Measurements from ENCODE around the gene FIG4.
"Not testable (repeated sequence)": the region's sequence is repeated elsewhere in the genome, so short reads cannot be mapped to it uniquely, and the experiment has no call there.

Gene FIG4

DNA sequence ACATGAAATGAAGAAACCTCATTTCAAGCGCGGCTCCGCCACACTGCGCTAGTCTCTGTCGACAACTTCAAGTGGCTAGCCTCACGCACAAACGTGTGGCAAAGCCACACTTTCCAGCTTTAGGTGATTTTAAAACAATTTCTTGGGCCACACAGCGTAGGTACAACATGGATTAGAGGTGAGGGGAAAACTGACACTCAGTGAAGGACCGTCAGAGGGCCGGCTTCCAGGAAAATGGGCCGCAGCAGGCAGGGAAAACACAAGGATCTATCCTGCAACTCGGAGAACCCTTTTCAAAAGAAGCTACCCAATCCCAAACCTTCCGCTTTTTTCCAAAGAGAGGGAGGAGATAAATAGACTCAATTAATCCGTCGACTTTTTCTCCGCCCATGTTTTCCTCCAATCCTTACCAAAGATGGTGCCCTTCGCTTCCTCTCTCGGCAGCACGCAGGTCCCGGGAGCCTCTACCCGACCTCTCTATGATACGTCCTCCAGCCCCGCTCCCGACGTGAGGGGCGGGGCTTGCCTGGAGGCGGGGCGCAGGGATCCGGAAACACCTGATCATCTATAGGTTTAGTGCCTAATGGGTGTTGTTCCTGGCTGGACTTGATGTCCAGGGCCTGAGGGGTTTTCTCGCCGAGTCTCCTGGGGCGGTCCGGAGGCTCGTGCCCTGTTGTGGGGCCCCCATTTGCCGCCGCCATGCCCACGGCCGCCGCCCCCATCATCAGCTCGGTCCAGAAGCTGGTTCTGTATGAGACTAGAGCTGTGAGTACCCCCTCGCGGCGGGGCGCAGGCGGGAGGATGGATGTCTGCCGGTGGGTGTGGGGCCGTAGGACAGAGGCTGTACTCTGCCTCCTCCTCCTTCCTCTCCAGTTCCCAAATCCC is at the start of gene FIG4, which contains the start of gene AK9:
TSS of gene FIG4 (plus strand) at position 560 of the 885 bp plus-strand sequence. CDS start at position 700, 140 bp downstream.
TSS of gene AK9 (minus strand) at position 466 of the 885 bp plus-strand sequence. CDS start 15,457 bp downstream, outside the sequence.
- CTCF ChIA-PET: interaction anchor here (1.0 to 1.9 kb wide), 5 partner anchors 12 to 349 kb away, joined by 3 to 8 read pairs (median 4); no protein-coding TSS in a partner anchor
- Mint-ChIP-seq H3K27ac (peak within 1 kb of the TSS; percentile 52), H3K27me3 (peaks cover 15% of the 10 kb centered on the region), H3K4me1 (peaks cover 24% of the 10 kb centered on the region), H3K4me3 (peak within 1 kb of the TSS; percentile 83), H3K9me3 (no peaks in the 10 kb centered on the region), H3K36me3 (peaks cover 2% of the 10 kb centered on the region)
- DNase-seq: peak; percentile 93

DNA sequence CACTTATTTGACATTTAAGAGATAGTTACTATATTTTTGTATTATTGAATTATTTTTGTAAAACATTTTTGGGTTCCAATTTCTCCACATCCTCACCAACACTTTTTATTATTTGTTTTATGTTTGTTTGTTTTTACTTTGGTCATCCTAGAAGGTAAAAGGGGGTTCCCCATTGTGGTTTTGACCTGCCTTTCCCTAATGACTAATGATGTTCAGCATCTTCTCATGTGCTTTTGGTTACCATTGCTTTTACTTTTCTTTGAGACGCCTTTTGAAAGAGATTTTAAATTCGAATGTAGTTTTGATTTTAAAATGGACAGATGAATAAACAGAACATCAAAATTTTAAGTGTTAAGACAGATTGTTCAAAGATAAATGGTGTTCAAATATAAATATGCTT is 47.0 kb upstream of the FIG4 start:
- Mint-ChIP-seq H3K27ac (no peak overlapping the region), H3K27me3 (no peaks in the 10 kb centered on the region), H3K4me1 (no peaks in the 10 kb centered on the region), H3K4me3 (no peak overlapping the region), H3K36me3 (peaks cover 2% of the 10 kb centered on the region), H3K9me3 (no peaks in the 10 kb centered on the region)
- CTCF ChIA-PET: no interaction called here
- DNase-seq: no peak

DNA sequence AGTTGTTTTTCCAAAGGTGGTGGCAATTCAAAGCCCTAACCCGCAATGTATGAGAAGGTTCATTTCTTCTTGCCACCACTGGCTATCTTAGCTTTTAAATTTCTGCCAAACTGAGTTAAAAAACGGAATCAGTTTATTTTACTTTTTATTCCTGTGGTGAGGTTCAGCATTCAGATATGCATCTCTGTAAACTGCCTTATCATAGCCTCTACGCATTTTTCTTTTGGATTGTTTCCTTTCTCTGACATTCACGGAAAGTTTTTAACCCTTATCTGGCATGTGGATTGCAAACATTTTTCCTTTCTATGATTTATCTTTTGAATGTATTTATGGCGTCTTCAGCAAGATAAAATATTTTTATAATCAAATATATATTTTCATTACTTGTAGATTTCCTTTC is 37.8 kb upstream of the FIG4 start:
- H3K27me3 Mint-ChIP-seq: no peaks in the 10 kb centered on the region
- DNase-seq: no peak
- H3K27ac Mint-ChIP-seq: no peak overlapping the region
- no peaks in the 10 kb centered on the region for H3K9me3 Mint-ChIP-seq
- CTCF ChIA-PET: no interaction called here
- no peak overlapping the region for H3K4me3 Mint-ChIP-seq
- no peaks in the 10 kb centered on the region for H3K4me1 Mint-ChIP-seq
- H3K36me3 Mint-ChIP-seq: no peaks in the 10 kb centered on the region

GRCh38 chr6:109655761-109656262 is 35.3 kb upstream of the FIG4 start:
- CTCF ChIA-PET: no interaction called here
- no peaks in the 10 kb centered on the region for H3K36me3 Mint-ChIP-seq
- H3K27me3 Mint-ChIP-seq: no peaks in the 10 kb centered on the region
- no peak overlapping the region for H3K4me3 Mint-ChIP-seq
- no peaks in the 10 kb centered on the region for H3K9me3 Mint-ChIP-seq
- H3K4me1 Mint-ChIP-seq: peaks cover 7% of the 10 kb centered on the region
- no peak overlapping the region for H3K27ac Mint-ChIP-seq
- DNase-seq: no peak

DNA sequence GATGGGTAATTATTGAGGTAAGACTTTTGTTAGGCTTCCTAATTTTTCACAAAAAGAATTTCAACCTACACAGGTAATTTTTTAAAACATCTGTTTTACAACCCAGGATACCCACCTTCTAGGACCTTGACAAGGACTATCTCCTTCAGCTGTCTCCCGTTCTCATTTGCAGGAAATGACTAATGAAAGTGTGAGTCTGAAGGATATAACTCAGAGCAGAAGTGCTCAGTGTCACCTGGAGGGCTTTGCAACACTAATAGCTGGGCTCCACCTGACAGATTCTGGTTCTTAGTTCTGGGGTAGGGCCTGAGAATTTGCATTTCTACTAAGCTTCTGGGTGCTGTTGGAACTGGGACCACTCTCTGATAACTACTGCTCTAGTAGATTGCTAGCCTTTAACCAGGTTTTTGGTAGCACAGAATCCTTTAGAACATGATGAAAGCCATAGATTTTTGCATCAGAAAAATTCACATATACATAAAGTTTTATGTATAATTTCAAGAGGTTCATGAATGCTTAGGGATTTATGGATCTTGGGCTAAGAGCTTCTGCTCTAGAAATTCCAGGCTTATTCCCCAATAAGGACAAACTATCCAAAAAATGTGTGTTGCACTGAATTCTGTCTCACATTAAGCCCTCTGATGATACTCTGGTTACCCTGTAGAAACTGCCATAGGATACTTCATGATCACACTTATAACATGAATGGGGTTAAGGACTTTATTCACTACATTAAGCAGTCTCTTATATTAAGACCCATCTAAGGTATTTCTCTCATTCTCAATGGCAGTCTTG is 30.4 kb upstream of the FIG4 start:
- H3K9me3 Mint-ChIP-seq: no peaks in the 10 kb centered on the region
- H3K27ac Mint-ChIP-seq: no peak overlapping the region
- H3K36me3 Mint-ChIP-seq: no peaks in the 10 kb centered on the region
- H3K4me3 Mint-ChIP-seq: no peak overlapping the region
- H3K27me3 Mint-ChIP-seq: no peaks in the 10 kb centered on the region
- no peak for DNase-seq
- H3K4me1 Mint-ChIP-seq: peaks cover 7% of the 10 kb centered on the region
- CTCF ChIA-PET: no interaction called here

DNA sequence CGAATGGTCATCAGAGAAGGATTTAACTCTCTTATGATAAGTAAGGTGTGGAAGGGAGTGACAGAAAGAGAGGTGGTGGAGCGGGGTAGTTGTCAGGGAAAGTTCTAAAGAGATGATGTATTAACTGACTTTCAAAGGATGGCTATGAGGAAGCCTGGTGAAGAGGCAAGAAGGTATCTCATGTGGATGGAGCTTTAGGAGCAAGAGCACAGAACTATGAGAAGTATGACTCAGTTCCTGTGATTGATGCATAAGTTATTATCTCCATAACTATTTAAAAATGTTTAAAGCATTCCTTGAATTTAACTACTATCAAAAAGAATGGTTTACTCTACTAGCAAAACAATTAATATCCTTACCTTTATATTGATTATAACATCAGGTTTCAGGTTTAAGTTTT is 28.9 kb upstream of the FIG4 start:
- H3K4me1 Mint-ChIP-seq: peaks cover 7% of the 10 kb centered on the region
- H3K27me3 Mint-ChIP-seq: no peaks in the 10 kb centered on the region
- CTCF ChIA-PET: no interaction called here
- H3K27ac Mint-ChIP-seq: no peak overlapping the region
- H3K4me3 Mint-ChIP-seq: no peak overlapping the region
- no peaks in the 10 kb centered on the region for H3K36me3 Mint-ChIP-seq
- no peaks in the 10 kb centered on the region for H3K9me3 Mint-ChIP-seq
- no peak for DNase-seq

- DNase-seq: no peak
- CTCF ChIA-PET: no interaction called here
- Mint-ChIP-seq H3K4me1 (no peaks in the 10 kb centered on the region), H3K4me3 (no peak overlapping the region), H3K27me3 (no peaks in the 10 kb centered on the region), H3K36me3 (no peaks in the 10 kb centered on the region), H3K9me3 (no peaks in the 10 kb centered on the region), H3K27ac (no peak overlapping the region)
Measured at GRCh38 chr6:109669811-109670210, 21.3 kb upstream of the FIG4 start.

DNA sequence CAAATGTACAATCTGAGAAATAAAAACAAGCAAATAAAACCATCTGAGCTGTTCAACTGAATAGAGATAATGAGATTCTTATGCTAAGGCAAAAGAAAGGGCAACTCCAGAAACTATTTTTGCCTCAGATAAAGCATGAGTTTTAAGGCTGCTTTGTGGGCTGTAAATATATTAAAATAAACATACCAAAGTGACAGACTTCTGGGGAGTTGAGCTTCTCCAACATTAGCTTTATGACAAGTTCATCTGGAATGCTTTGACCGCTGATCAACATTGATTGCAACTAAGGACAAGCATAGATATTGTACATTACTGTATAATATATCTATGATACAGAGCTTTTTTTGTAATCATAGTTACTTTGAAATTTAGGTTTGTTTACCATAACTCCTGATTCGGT is 19.4 kb upstream of the FIG4 start:
- CTCF ChIA-PET: no interaction called here
- H3K4me1 Mint-ChIP-seq: no peaks in the 10 kb centered on the region
- peaks cover under 1% of the 10 kb centered on the region for H3K9me3 Mint-ChIP-seq
- no peak overlapping the region for H3K4me3 Mint-ChIP-seq
- no peak overlapping the region for H3K27ac Mint-ChIP-seq
- H3K27me3 Mint-ChIP-seq: no peaks in the 10 kb centered on the region
- H3K36me3 Mint-ChIP-seq: no peaks in the 10 kb centered on the region
- no peak for DNase-seq

DNA sequence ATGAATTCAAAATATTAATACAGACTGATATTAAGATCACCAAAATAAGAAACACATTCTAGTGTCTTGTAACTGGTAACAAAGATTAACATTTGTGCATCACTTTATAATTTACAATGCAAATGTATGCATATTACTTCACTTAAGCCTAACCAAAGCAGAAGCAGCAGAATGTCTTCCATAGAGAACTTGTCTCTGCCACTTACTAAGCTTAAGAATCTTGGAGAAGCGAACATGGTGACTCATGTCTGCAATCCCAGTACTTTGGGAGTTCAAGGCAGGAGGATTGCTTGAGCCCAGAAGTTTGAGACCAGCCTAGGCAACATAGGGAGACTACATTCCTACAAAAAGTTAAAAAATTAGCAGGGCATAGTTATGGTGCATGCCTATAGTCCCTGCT is 18.9 kb upstream of the FIG4 start:
- CTCF ChIA-PET: no interaction called here
- no peak for DNase-seq
- Mint-ChIP-seq H3K27ac (no peak overlapping the region), H3K4me3 (no peak overlapping the region), H3K4me1 (no peaks in the 10 kb centered on the region), H3K9me3 (peaks cover 2% of the 10 kb centered on the region), H3K36me3 (no peaks in the 10 kb centered on the region), H3K27me3 (no peaks in the 10 kb centered on the region)

DNA sequence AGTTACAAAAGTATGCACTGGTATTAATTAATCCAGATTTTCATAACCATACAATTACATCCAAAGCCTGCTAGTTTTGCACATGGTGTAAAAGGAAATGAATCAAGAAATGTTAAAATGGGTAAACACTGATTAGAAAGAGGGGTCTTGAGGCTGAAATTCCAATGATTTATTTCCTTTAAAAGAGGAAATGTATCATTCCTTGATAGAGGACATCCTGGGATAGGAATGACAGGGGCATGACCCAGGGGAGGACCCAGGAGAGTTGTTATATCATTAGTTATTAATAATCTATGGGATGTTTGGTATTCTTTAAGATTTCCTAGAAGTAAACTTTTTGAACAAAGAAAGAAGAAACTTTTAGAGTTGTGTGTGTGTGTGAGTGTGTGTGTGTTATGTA is 18.3 kb upstream of the FIG4 start:
- H3K27me3 Mint-ChIP-seq: no peaks in the 10 kb centered on the region
- DNase-seq: no peak
- CTCF ChIA-PET: no interaction called here
- no peak overlapping the region for H3K4me3 Mint-ChIP-seq
- H3K9me3 Mint-ChIP-seq: peaks cover 2% of the 10 kb centered on the region
- H3K4me1 Mint-ChIP-seq: no peaks in the 10 kb centered on the region
- H3K36me3 Mint-ChIP-seq: no peaks in the 10 kb centered on the region
- no peak overlapping the region for H3K27ac Mint-ChIP-seq

DNA sequence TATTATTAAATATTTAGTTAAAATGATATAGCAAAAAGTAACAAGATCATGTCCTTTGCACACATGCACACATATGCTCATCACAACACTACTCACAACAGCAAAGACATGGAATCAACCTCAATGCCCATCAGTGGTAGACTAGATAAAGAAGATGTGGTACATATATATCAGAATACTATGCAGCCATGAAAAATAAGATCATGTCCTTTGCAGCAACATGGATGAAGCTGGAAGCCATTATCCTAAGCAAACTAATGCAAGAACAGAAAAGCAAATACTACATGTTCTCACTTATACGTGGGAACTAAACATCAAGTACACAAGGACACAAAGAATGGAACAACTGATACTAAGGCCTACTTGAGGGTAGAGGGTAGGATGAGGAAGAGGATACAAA is 14.4 kb upstream of the FIG4 start:
- H3K4me1 Mint-ChIP-seq: no peaks in the 10 kb centered on the region
- CTCF ChIA-PET: no interaction called here
- peaks cover 4% of the 10 kb centered on the region for H3K27me3 Mint-ChIP-seq
- H3K9me3 Mint-ChIP-seq: peaks cover 2% of the 10 kb centered on the region
- no peaks in the 10 kb centered on the region for H3K36me3 Mint-ChIP-seq
- H3K27ac Mint-ChIP-seq: no peak overlapping the region
- no peak for DNase-seq
- H3K4me3 Mint-ChIP-seq: no peak overlapping the region

GRCh38 chr6:109678240-109678639 is 12.9 kb upstream of the FIG4 start:
- no peak overlapping the region for H3K27ac Mint-ChIP-seq
- no peaks in the 10 kb centered on the region for H3K36me3 Mint-ChIP-seq
- peaks cover 2% of the 10 kb centered on the region for H3K9me3 Mint-ChIP-seq
- H3K4me1 Mint-ChIP-seq: no peaks in the 10 kb centered on the region
- CTCF ChIA-PET: interaction anchor here (0.6 kb wide), 1 partner anchor 205 kb away, joined by 3 read pairs; no protein-coding TSS in a partner anchor
- DNase-seq: no peak
- H3K27me3 Mint-ChIP-seq: peaks cover 4% of the 10 kb centered on the region
- no peak overlapping the region for H3K4me3 Mint-ChIP-seq

DNA sequence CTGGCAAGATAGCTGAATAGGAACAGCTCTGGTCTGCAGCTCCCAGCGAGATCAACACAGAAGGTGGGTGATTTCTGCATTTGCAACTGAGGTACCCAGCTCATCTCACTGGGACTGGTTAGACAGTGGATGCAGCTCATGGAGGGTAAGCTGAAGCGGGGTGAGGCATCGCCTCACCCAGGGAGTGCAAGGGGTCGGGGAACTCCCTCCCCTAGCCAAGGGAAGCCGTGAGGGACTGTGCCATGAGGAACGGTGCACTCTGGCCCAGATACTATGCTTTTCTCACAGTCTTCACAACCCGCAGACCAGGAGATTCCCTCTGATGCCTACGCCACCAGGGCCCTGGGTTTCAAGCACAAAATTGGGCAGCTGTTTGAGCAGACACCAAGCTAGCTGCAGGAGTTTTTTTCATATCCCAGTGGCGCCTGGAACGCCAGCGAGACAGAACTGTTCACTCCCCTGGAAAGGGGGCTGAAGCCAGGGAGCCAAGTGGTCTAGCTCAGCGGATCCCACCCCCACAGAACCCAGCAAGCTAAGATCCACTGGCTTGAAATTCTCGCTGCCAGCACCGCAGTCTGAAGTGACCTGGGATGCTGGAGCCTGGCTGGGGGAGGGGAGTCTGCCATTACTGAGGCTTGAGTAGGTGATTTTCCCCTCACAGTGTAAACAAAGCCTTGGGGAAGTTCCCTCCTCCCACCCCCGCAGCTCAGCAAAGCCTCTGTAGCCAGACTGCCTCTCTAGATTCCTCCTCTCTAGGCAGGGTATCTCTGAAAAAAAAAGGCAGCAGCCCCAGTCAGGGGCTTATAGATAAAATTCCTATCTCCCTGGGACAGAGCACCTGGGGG is 12.2 kb upstream of the FIG4 start:
- CTCF ChIA-PET: interaction anchor here (0.7 kb wide), 1 partner anchor 26 kb away, joined by 3 read pairs; no protein-coding TSS in a partner anchor
- not testable (repeated sequence) for H3K9me3 Mint-ChIP-seq, H3K36me3 Mint-ChIP-seq, DNase-seq, H3K27me3 Mint-ChIP-seq, H3K4me1 Mint-ChIP-seq, H3K27ac Mint-ChIP-seq, H3K4me3 Mint-ChIP-seq

All from activated naive CD4-positive, alpha-beta T cell treated with anti-CD3 and anti-CD28 coated beads, Interleukin-2, amount 10 ng/mL, durations not matched to agents 7 days and 5 days (primary cell).